IMR-90 (cell line): ENCODE measurements around the gene STMN3.

Experiments used
- BHLHE40 ChIP-seq: fragments of 150-350 bp; IDR thresholded peaks from 2 replicates; pipeline ENCODE4 v1.6.1; 2016; ENCODE audit warnings: mild to moderate bottlenecking, low read depth, low read length
- CEBPB ChIP-seq: IDR thresholded peaks from 2 replicates; pipeline ENCODE4 v1.6.1; 2012; ENCODE audit warnings: low read depth, low read length, improper control_type of control experiment
- CHD1 ChIP-seq: IDR thresholded peaks from 2 replicates; pipeline ENCODE4 v1.6.1; 2012; ENCODE audit warnings: low read depth, low read length, improper control_type of control experiment
- CTCF ChIP-seq: conservative IDR thresholded peaks from 2 replicates; pipeline ENCODE4 v1.5.1; 2012; ENCODE audit warnings: mild to moderate bottlenecking, low read depth, low read length, improper control_type of control experiment
- MXI1 ChIP-seq: IDR thresholded peaks from 2 replicates; pipeline ENCODE4 v1.6.1; 2012; ENCODE audit warnings: low read depth, mild to moderate bottlenecking, low read length, moderate library complexity, borderline replicate concordance
- POLR2A ChIP-seq: IDR thresholded peaks from 2 replicates; pipeline ENCODE4 v1.6.1; 2012; ENCODE audit warnings: mild to moderate bottlenecking, low read depth, low read length
- SMC3 ChIP-seq: fragments of 150-350 bp; IDR thresholded peaks from 2 replicates; pipeline ENCODE4 v1.6.1; 2016; ENCODE audit warnings: low read depth, mild to moderate bottlenecking, antibody characterized with exemption, low read length, moderate library complexity
- USF2 ChIP-seq: fragments of 150-350 bp; IDR thresholded peaks from 2 replicates; pipeline ENCODE4 v1.6.1; 2017; ENCODE audit warnings: mild to moderate bottlenecking, antibody characterized with exemption, low read length, low read depth

GRCh38 chr20:63700199-63701050 lies 47.2 kb upstream of the STMN3 start:
- TF ChIP-seq CHD1 = no peak
- TF ChIP-seq CTCF = no peak
- no peak for TF ChIP-seq POLR2A
- no peak for TF ChIP-seq CEBPB
- TF ChIP-seq BHLHE40 = no peak
- TF ChIP-seq MXI1 = no peak
- TF ChIP-seq USF2 = no peak
- no peak for TF ChIP-seq SMC3
